GM23338 (cell line): ENCODE measurements around the gene ASCL1.
A peak's percentile ranks its signal among the peaks of the same experiment; 100 is the strongest.

ENCODE experiments used
- CREB1 ChIP-seq: fragments of 250-450 bp; sonication (Bioruptor Pico); IDR thresholded peaks from 2 replicates; pipeline ENCODE4 v1.5.0; 2020; ENCODE audit warnings: low read depth, mild to moderate bottlenecking, moderate library complexity
- CTCF ChIP-seq, 2 experiments: fragments of 200-600 bp in 1 of 2; sonication (generic) in 1 of 2; conservative IDR thresholded peaks; 2 replicates each; pipeline versions ENCODE4 v1.5.1 to v1.6.1; 2016 to 2017; ENCODE audit warnings: antibody characterized with exemption in 2 of 2, low read depth in 2 of 2, mild to moderate bottlenecking in 2 of 2, moderate library complexity in 1 of 2
- ETS1 ChIP-seq: IDR thresholded peaks from 2 replicates; pipeline ENCODE4 v1.6.1; 2016; ENCODE audit warnings: antibody characterized with exemption
- EZH2 ChIP-seq: fragments of 200-600 bp; sonication (generic); IDR thresholded peaks from one replicate; pipeline ENCODE4 v1.8.0; 2017; ENCODE audit warnings: antibody characterized with exemption, mild to moderate bottlenecking, low read depth; ENCODE audit not compliant: unreplicated experiment
- EZH2phosphoT487 ChIP-seq: fragments of 200-600 bp; sonication (generic); IDR thresholded peaks from one replicate; pipeline ENCODE4 v1.8.1; 2018; ENCODE audit warnings: antibody characterized with exemption; ENCODE audit not compliant: unreplicated experiment
- POLR2AphosphoS5 ChIP-seq: IDR thresholded peaks from 2 replicates; pipeline ENCODE4 v1.6.1; 2016; ENCODE audit warnings: antibody characterized with exemption, low read depth
- REST ChIP-seq: IDR thresholded peaks from one replicate; pipeline ENCODE4 v1.6.1; 2018; ENCODE audit warnings: antibody characterized with exemption; ENCODE audit not compliant: unreplicated experiment
- STAT1 ChIP-seq: IDR thresholded peaks from one replicate; pipeline ENCODE4 v1.6.1; 2016; ENCODE audit warnings: antibody characterized with exemption; ENCODE audit not compliant: unreplicated experiment
- ZNF331 ChIP-seq: fragments of 250-450 bp; sonication (Bioruptor Pico); IDR thresholded peaks from 2 replicates; pipeline ENCODE4 v1.5.0; 2020; ENCODE audit warnings: low read depth, mild to moderate bottlenecking, moderate library complexity

- 0 out of 4 replicates have a peak, but pooled peaks of 1 of the 2 experiments have one; percentile 19 for TF ChIP-seq CTCF (conservative IDR thresholded peaks at IDR 0.05; ENCODE audit: low read depth in 2 of 2)
- no peak for TF ChIP-seq POLR2AphosphoS5
- TF ChIP-seq EZH2, result no peak
- TF ChIP-seq STAT1, result no peak
- TF ChIP-seq REST, result no peak
- no peak for TF ChIP-seq EZH2phosphoT487
- no peak for TF ChIP-seq ETS1
- TF ChIP-seq ZNF331 (CRISPR knock-in tag), result no peak
- TF ChIP-seq CREB1 (CRISPR knock-in tag), result no peak
These were observed 34.8 kb downstream of the ASCL1 start for GRCh38 chr12:102992297-102992696.
